ENCODE measurements around the gene OR5T3.

The OR5T3 gene

DNA sequence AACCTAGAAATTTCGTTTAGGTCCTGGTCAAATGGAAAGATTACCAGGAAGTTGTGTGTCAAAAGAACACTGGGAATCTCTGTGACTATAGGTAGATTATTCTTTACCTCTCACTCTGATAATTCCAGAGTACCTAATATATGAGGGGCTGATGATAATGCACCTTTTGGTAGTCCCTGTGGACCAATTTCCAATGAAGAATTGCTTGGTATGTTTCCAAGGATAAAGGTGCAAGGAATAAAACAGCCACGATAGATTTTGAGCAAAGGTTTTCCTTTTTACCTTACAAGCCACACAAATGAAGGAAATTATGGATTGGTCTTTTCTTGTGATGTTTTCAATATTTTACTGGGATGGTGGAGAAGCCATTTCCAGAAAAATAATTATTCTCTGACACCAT is 40.1 kb downstream of the OR5T3 start, which contains the start of gene OR8H1:
Gene OR8H1, minus strand, starts transcription at position 101 of the 400 bp plus-strand sequence. CDS start 1,192 bp downstream, outside the sequence.
- TF ChIP-seq, protein P1, sequence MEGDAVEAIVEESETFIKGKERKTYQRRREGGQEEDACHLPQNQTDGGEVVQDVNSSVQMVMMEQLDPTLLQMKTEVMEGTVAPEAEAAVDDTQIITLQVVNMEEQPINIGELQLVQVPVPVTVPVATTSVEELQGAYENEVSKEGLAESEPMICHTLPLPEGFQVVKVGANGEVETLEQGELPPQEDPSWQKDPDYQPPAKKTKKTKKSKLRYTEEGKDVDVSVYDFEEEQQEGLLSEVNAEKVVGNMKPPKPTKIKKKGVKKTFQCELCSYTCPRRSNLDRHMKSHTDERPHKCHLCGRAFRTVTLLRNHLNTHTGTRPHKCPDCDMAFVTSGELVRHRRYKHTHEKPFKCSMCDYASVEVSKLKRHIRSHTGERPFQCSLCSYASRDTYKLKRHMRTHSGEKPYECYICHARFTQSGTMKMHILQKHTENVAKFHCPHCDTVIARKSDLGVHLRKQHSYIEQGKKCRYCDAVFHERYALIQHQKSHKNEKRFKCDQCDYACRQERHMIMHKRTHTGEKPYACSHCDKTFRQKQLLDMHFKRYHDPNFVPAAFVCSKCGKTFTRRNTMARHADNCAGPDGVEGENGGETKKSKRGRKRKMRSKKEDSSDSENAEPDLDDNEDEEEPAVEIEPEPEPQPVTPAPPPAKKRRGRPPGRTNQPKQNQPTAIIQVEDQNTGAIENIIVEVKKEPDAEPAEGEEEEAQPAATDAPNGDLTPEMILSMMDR (IDR thresholded peaks at IDR 0.05; ENCODE audit: low read depth, low read length) = no peak
- DNase-seq = no peak
- Histone ChIP-seq H3K4me3 (ENCODE audit: low read depth, low read length) (no peak within 1 kb of the TSS), H3K36me3 (no peaks in the 10 kb centered on the region), H3K27me3 (no peaks in the 10 kb centered on the region), H3K9me3 (no peaks in the 10 kb centered on the region), H3K4me1 (no peaks in the 10 kb centered on the region)

- no peaks in the 10 kb centered on the region for H3K4me1 ChIP-seq
- H3K4me3 ChIP-seq (ENCODE audit: low read depth, low read length) = no peak overlapping the region
- DNase-seq = no peak
- no peaks in the 10 kb centered on the region for H3K36me3 ChIP-seq
- TF ChIP-seq, protein P1 (IDR thresholded peaks at IDR 0.05; ENCODE audit: low read depth, low read length) = no peak
- no peaks in the 10 kb centered on the region for H3K9me3 ChIP-seq
- H3K27me3 ChIP-seq = no peaks in the 10 kb centered on the region
These were observed 44.8 kb downstream of the OR5T3 start for GRCh38 chr11:56296898-56297297.

All from BE2C (cell line).